NCI-H2227 (cell line): ENCODE measurements around the gene SLC1A3.

Experiments used
- DNase-seq: peaks from one replicate; lab custom pipeline; 2025; ENCODE audit not compliant: unreplicated experiment; lab: John Stamatoyannopoulos, UW

Gene SLC1A3

DNA sequence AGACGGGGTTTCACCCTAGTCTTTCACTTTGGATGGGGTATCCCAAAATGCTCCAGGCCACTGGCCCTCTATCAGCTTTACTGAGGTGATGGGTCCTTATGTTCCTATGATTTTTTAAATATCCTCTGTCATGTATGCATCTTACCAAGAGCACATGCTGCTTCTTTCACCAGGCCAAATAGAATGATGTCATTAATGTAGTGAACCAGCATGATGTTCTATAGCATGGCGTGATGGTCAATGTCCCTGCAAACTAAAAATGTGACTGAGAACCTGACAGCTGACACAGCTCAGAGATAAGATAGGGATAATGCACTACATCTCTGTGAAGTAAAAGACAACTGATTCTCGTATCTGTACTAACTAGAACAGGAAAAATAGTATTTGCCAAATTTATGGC lies 103.6 kb downstream of the SLC1A3 start:
- DNase-seq = no peak

DNA sequence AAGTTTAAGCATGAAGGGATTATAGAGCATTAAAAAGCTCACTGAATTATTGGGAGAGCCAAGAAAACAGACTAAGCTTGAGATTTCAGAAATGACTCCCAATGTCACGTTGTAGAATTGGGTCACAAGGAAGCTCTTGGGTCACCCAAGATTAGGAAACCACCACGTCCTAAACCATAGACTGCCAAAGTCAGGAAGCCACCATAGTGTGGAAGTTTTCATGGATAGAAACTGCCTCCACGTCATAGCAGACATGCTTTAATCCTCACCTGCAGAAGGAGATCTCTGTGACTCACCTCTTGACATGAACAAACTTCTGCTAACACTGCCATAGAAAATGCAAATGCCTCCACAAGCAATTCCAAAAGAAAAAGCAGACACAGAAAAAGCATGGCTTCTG lies 106.3 kb downstream of the SLC1A3 start:
- no peak for DNase-seq

DNA sequence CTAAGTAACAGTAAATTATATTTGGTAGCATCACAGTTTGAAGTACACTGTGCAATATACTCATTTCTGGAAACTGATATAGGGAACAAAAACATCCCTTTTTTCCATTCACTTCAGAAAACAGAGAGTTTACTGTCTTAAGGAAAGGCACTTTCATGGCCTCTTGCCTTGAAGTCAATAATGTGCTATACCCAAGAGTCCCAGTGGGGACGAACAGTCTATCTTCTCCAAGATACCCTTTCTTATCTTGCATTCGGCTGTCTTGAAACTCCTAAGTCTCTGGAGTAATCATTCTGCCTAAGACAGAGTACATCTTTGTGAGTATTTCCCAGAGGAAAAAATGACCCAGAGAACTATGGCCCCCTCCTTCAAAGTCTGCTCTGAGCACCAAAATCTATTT lies 107.1 kb downstream of the SLC1A3 start:
- DNase-seq = no peak

DNA sequence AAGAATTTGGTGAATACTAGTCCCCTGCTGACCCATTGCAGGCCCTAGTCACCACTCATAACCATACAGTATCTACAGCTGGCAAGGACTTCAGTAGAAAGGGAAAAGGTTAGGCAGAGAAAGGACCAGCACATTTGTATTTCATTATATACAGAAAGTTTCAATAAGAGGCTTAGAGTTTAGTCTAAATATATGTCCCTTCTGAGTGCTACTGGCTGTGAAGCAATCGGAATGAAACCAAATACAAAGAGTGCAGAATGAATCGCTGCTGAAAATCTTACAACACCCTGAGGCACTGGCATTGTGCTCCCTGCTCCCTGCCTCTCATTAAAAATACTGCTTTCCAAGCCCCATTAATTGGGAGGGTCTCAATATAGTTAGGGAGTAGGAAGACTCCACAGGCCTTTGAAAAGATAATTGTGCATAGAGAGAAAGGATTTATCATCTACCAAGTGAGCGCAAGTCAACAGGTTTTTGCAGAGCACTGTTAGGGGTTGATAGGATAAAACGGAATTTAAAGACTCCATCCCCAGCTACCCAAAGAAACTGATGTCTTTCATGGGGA lies 110.8 kb downstream of the SLC1A3 start:
- no peak for DNase-seq

DNA sequence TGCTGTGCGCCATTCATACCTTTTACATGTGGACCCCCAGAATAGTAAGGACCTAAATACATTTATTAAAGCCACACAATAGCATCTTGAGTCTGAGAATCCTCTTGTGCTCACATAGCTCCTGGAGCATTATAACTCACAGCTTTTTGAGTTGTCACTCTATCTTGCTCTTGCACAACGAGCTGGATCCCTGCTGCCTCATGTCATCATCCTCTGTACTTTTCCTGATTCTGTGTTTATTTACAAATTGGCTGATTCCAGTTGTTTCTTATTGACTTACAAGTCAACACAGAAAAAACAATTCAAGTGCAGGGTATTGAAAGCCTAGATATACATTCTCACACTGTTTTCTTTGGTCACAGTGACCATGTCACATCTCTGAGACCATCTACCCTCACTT lies 112.9 kb downstream of the SLC1A3 start:
- DNase-seq = no peak

DNA sequence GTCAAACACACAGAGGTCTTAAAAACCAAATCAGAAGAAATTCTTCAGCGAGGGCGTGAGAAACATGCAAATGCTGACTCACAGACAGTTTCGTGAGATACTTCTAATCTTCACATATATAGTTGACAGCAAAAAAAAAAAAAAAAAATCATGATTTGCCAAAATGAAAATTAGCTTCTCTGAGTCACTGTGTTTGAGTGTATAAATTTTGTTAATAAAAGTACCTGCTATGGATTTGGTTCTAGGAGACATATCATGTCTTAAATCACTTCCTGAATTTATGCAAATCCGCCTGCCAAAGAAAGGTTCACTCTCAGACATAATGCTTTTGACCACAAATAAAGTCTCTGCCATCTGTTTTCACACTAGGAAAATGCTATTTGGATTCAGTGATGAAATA lies 114.3 kb downstream of the SLC1A3 start:
- DNase-seq = no peak

DNA sequence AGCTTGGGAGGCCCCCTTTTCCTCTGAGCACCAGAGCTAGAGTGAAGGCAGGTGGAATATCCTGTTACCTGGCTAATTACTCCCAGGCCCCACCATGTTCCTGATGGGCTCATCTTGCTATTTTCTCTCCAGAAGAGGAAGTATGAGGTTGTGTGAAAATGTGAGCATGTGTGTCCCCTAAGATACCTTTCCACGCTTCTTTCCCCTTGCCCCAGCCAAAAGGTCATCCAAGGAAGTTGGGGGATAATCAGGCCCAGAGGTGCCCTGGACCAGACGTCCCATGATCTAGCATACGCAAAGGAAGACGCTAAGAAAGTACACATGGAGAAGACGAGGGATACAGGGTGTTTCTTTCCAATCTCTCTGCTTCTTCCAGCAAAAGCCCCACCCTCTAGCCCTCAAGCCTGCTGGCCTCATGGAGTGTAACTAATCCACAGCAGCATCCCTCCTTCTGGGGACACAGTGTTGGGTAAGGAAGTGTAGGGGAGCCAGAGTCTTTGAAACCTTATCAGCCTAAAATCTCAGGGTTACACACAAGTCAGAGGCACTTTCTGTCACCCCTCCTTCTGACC lies 115.3 kb downstream of the SLC1A3 start:
- no peak for DNase-seq

DNA sequence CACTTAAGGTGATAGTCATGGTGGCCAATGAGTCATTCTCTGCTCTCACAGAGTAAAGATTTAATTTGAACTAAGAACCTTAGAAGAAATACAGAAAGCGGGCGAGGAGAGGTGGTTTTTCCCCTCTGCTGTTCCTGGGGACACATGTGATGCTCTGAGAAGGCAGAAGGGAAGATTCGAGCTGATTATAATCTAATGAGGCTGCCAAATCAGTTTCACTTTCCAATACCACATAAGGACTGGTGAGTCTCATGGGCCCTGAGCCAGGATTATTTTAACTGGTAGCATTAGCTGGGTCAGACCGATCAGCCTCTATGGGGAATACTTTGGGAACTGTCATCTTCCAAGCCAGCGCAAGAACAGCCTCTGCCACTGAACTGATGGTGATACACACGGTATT lies 116.5 kb downstream of the SLC1A3 start:
- no peak for DNase-seq

DNA sequence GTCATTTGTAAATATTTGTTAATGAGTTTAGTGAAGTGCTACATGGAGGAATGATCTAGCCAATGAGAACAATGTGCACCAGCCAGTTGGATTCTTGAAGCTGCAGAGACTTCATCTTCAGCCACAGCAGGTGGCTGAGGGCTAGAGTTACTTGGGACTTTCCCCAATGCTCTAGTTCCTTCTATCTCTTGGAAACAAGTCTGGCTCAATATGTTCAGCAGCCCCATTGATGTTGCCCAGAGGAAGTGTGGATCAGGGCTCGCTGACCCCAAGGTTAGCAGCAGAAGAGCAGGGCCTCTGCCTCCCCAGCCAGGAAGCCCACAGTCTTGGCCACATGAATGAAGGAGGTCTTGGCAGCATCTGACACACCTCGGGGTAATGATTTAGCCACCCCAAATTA lies 117.5 kb downstream of the SLC1A3 start:
- DNase-seq = no peak

DNA sequence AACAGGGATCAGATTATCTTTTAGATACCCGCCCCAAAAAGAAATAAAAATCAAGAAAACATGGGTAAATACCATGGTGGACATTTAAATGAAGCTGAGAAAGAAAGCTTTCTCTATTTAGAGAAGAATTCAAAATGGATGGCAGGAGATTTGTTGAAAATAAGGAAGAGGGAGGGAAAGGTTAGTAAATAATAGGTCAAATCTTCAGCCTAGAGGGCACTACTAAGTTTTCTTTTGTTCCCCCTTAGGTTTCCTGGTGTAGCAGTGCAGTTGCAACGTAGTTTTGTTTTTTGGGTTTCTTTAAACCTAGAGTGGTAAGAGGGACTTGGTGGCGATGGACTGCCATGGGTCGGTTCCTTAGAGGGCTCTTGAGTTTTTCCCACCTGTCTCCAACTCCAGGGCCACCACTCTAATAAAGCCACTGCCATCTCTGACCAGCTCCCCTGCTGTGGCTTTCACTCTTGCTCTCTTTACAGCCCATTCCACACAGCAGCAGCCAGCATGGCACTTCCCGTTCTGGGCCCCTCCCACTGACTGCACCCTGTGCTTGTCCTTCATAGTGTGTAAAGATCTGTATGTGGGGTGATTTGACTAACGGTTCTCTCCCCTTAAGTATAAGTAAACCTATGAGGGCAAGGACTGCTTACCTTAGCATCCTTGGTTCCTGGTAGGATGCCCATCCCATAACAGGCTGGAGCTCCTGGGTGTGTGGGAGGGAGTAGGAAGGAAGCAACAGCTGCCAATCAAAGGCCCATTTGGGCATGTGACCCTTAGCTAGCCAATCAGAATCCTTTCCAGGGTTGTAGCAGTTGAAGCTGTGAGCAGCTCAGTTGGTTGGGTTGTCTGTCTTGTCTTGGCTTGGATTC lies 118.3 kb downstream of the SLC1A3 start:
- peak; percentile 20 for DNase-seq

DNA sequence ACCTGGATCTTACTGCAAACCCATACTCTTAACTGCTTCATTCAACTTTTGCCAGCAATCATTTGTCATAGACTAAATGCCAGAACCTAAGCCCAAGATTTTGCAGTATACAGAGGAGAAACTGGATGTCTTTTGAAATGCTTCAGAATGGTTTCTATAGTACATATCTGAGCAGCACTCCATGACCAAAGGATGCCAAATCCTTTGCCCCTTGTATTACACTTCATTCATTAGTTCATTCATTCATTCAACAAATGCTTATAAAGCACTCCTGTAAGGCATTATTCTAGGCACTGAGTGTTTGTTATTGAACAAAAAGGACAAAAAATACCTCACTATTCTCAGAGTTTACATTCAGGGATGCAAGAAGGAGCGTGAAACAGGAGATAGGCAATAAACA lies 119.9 kb downstream of the SLC1A3 start:
- no peak for DNase-seq

DNA sequence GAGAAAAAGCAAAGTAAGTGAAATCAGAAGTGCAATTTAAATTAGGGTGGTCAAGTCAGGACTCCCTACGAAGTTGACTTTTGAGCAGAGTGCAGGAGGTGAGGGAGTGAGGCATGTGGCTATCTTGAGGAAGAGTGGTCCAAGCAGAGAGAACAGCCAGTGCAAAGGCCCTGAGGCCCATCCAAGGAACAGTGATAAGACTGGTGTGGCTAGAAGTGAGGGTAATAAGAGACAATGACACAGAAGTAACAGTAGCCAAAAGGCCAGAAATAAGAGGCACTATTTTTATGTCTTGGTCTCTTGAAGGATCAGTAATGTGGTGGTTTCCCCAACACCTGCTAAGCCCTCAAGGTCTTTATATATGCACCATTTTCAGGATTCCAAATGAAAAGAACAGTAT lies 120.4 kb downstream of the SLC1A3 start:
- DNase-seq = no peak

DNA sequence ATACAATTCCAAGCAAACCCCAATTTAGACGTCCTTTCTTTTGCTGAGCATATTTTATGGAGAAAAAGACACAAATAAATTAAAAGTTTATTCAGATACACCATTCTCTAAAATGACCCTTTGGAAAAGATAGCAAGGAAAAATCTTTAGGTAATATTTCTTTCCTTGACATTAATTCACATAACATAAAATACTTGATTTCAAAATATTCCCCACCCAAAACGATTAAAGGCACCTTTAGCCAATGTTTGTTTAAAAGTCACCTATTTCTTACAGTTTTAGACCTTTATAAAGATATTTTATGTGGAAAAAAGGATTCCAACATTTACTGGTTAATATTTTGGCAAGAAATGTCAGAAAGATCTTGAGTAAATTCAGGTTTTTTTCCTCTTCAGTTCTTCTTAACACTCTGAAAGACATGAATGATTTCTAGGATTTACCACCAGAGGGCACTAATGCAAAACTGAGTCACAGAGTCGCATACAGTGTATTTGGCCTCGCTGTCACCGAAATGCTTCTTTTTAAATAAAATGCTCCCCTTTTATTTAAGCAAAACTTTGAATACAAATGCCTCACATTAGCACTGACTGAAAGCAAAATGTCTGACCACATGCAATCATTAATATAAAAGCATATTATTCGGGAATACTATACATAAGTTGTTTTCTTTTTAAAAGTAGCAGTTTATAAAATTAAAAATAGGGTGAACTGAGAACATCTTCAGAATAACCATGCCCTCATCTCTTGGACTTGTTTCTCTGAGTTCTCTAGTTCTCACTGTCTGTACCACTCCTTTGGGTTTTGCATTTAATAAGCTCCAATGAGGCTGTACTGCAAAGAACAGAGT lies 122.5 kb downstream of the SLC1A3 start:
- DNase-seq = peak; percentile 85

DNA sequence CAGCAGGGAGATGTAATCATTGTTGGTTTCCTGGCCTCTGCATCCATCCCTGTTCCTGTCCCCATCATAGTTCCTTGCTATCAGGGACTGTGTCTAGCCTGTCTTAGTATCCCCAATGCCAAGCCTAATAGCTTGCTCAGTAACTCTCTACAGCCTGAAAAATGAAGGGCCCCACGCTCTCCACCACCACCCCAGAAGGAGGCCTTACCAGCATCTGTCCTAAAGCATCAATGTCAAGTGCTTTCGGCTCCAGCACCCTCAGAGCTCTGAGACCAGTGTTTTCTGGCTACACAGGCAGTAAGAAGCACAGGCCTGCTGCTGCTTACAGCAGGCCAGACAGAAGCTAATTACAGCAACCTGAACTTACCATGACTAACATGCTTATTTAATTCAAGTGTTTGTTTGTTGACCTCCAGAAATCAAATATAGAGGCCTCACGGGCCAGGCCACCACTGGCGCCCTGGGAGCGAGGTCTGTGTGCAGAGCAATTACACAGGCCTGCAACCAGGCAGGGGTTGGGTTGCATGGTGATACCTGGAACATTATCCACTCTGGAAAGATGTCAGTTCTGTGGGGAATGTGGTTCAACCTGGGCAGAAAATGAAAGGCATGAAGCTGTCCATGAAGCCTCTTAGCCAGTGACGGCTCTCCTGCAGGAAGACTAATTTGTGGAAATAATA lies 124.3 kb downstream of the SLC1A3 start:
- no peak for DNase-seq

DNA sequence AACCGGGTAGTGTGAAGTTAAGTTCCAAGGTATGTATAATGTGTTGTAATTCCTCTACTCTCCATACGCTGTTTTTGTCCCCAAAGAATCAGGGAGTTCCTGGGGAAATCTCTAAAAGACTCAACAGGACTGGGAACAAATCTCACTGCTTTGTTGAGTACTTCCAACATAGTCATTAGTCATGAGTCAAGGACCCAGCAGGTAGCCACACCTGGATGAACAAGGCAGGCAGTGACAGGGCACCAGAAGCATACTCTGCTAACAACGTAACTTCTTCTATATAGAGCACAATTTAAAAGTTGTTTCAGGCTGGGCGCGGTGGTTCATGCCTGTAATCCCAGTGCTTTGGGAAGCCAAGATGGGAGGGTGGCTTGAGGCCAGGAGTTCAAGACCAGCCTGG lies 126.8 kb downstream of the SLC1A3 start:
- no peak for DNase-seq

DNA sequence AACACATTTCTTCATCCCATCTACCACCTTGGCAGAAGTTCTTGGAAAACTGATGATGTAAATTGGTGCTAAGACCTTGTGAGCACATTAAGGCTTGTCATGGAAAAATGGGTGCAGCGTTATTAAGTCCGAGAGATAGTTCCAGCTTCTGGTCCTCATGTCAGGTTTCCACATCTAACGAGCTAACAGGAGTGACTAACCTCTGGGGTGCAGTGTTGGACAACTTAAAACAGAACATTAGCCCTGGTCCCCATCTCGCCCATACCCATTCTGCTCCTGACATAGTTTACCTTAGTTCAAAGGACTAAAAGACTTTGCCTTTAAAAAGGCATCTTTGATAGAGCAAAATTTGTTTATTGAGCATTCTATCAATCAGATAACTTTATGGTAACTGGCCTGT lies 128.0 kb downstream of the SLC1A3 start:
- DNase-seq = no peak

DNA sequence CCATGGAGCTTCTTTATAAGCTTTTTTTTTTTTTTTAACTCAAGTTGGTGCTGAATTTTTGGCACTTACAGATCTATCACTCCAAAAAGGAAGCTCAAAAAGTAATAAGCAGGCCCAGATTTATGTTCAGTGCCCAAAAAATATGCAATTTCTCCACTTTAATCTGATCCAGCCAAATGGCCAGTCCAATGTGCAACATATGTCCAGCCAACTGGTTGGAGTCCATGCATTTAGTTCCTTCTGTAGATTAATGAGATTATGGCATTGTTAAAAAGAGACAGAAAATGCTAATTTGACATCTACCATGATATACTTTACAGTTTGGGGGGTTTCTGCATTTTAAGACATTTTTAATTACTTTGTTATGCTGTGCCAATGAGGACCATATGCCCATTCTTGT lies 129.5 kb downstream of the SLC1A3 start:
- DNase-seq = no peak
